Dermis blood vessel endothelial cell (primary cell): ENCODE results near the gene BAIAP2. TPM values are rescaled to one million over a fixed set of nuclear protein-coding genes. Genes with fewer than 3 reads are reported as not detected.

ENCODE experiments used
- DNase-seq: peaks from one replicate; pipeline ENCODE4 v3.0.0; 2010
- total RNA-seq: library from RNA; depleted of rRNA; stranded (reverse); fragments of >200 nt; gene quantifications from 2 replicates; pipeline ENCODE4 v1.2.3, GENCODE V29; 2014

Gene BAIAP2
- total RNA-seq, 1 donor from 2014 or later = 27.7 TPM

- no peak for DNase-seq
Measured at GRCh38 chr17:81037798-81038733, 3.1 kb downstream of the BAIAP2 start.

- DNase-seq = no peak
Measured at GRCh38 chr17:81039096-81039495, 4.1 kb downstream of the BAIAP2 start.

GRCh38 chr17:81039854-81040758 lies 5.2 kb downstream of the BAIAP2 start:
- DNase-seq = peak; percentile 81

GRCh38 chr17:81040791-81041337 lies 5.9 kb downstream of the BAIAP2 start:
- peak; percentile 51 for DNase-seq

GRCh38 chr17:81042606-81043005 lies 7.7 kb downstream of the BAIAP2 start:
- no peak for DNase-seq

- DNase-seq = no peak
Measured at GRCh38 chr17:81043319-81043724, 8.4 kb downstream of the BAIAP2 start.

- DNase-seq = peak; percentile 61
Measured at GRCh38 chr17:81043725-81044427, 8.9 kb downstream of the BAIAP2 start.

GRCh38 chr17:81044428-81044763 lies 9.4 kb downstream of the BAIAP2 start:
- no peak for DNase-seq

- DNase-seq = peak; percentile 96
Measured at GRCh38 chr17:81044764-81045589, 10.0 kb downstream of the BAIAP2 start.

- no peak for DNase-seq
Measured at GRCh38 chr17:81045590-81046095, 10.7 kb downstream of the BAIAP2 start.

- no peak for DNase-seq
Measured at GRCh38 chr17:81046132-81046769, 11.3 kb downstream of the BAIAP2 start.

GRCh38 chr17:81046770-81047359 lies 11.9 kb downstream of the BAIAP2 start:
- no peak for DNase-seq

GRCh38 chr17:81048827-81049371 lies 13.9 kb downstream of the BAIAP2 start:
- DNase-seq = no peak

- no peak for DNase-seq
Measured at GRCh38 chr17:81049372-81049911, 14.5 kb downstream of the BAIAP2 start.

- DNase-seq = peak; percentile 83
Measured at GRCh38 chr17:81049973-81050551, 15.1 kb downstream of the BAIAP2 start.

GRCh38 chr17:81050645-81051625 lies 16.0 kb downstream of the BAIAP2 start:
- no peak for DNase-seq

GRCh38 chr17:81052199-81052997 lies 17.4 kb downstream of the BAIAP2 start:
- DNase-seq = peak; percentile 57
